ENCODE measurements around the gene AP3D1. TPM values are rescaled to one million over a fixed set of nuclear protein-coding genes. Genes with fewer than 3 reads are reported as not detected.

Gene AP3D1
- total RNA-seq, 8 experiments from 2014 or later, result 59.6 to 122 (median 78.8) TPM

GRCh38 chr19:2127758-2128157, 23.6 kb downstream of the AP3D1 start:
- peak in 5 of 8 experiments; percentile 64 to 85 (median 84) for ATAC-seq (replicated peaks in 6 of 8)
- Histone ChIP-seq H3K27ac (no peak overlapping the region), H3K4me3 (no peak overlapping the region), H3K4me1 (replicated peaks in 1 of 2) (no peaks in the 10 kb centered on the region)
- in situ Hi-C loops (cut with MboI; ENCODE audit: low pct_unique_long_range_greater_than_20kb in 2 of 9, low sequenced_read_pairs in 9 of 9, unreplicated experiment in 9 of 9), result no loop called here
- 80 to 100% (median 90%) methylated on average over 1 to 8 of the region's 19 CpGs; no CpG with 5 or more reads in 3 of the 10 experiments for WGBS, 10 experiments

GRCh38 chr19:2126879-2127518, 24.4 kb downstream of the AP3D1 start:
- Histone ChIP-seq H3K27ac (no peak overlapping the region), H3K4me3 (no peak overlapping the region), H3K4me1 (replicated peaks in 1 of 2) (no peaks in the 10 kb centered on the region)
- in situ Hi-C loops (cut with MboI; ENCODE audit: low pct_unique_long_range_greater_than_20kb in 2 of 9, low sequenced_read_pairs in 9 of 9, unreplicated experiment in 9 of 9), result no loop called here
- 96 to 100% (median 100%) methylated on average over 1 to 4 of the region's 24 CpGs; no CpG with 5 or more reads in 7 of the 10 experiments for WGBS, 10 experiments
- no peak for ATAC-seq (replicated peaks in 6 of 8)

- WGBS, 10 experiments, result 63 to 100% (median 93%) methylated on average over 1 to 6 of the region's 25 CpGs; no CpG with 5 or more reads in 4 of the 10 experiments
- ATAC-seq (replicated peaks in 6 of 8), result peak in 3 of 8 experiments; percentile 11 to 32 (median 16)
Observed at GRCh38 chr19:2123682-2124387, 27.5 kb downstream of the AP3D1 start.

GRCh38 chr19:2122982-2123381, 28.4 kb downstream of the AP3D1 start:
- no peak overlapping the region for H3K27ac ChIP-seq
- no peaks in the 10 kb centered on the region for H3K4me1 ChIP-seq (replicated peaks in 1 of 2)
- ATAC-seq (replicated peaks in 6 of 8), result no peak
- in situ Hi-C loops (cut with MboI; ENCODE audit: low pct_unique_long_range_greater_than_20kb in 2 of 9, low sequenced_read_pairs in 9 of 9, unreplicated experiment in 9 of 9), result no loop called here
- WGBS, 10 experiments, result 93 to 100% (median 98%) methylated on average over 1 to 3 of the region's 10 CpGs; no CpG with 5 or more reads in 6 of the 10 experiments
- no peak overlapping the region for H3K4me3 ChIP-seq

More at GRCh38 chr19:2123682-2124387, 27.5 kb downstream of the AP3D1 start:
- Histone ChIP-seq H3K4me1 (replicated peaks in 1 of 2) (no peaks in the 10 kb centered on the region), H3K4me3 (no peak overlapping the region), H3K27ac (no peak overlapping the region)
- in situ Hi-C loops (cut with MboI; ENCODE audit: low pct_unique_long_range_greater_than_20kb in 2 of 9, low sequenced_read_pairs in 9 of 9, unreplicated experiment in 9 of 9), result no loop called here

GRCh38 chr19:2122251-2122650, 29.1 kb downstream of the AP3D1 start:
- peak in 2 of 8 experiments; percentile 2 to 7 for ATAC-seq (replicated peaks in 6 of 8)
- Histone ChIP-seq H3K4me1 (replicated peaks in 1 of 2) (no peaks in the 10 kb centered on the region), H3K4me3 (no peak overlapping the region), H3K27ac (no peak overlapping the region)
- WGBS, 10 experiments, result 81 to 100% (median 100%) methylated on average over 4 to 6 of the region's 15 CpGs; no CpG with 5 or more reads in 7 of the 10 experiments
- in situ Hi-C loops (cut with MboI; ENCODE audit: low pct_unique_long_range_greater_than_20kb in 2 of 9, low sequenced_read_pairs in 9 of 9, unreplicated experiment in 9 of 9), result no loop called here

- H3K4me1 ChIP-seq (replicated peaks in 1 of 2), result no peaks in the 10 kb centered on the region
- WGBS, 10 experiments, result 97 to 100% (median 100%) methylated on average over 1 to 10 of the region's 27 CpGs; no CpG with 5 or more reads in 7 of the 10 experiments
- H3K4me3 ChIP-seq, result no peak overlapping the region
- no peak overlapping the region for H3K27ac ChIP-seq
- ATAC-seq (replicated peaks in 6 of 8), result peak in 4 of 8 experiments; percentile 4 to 24 (median 21)
- in situ Hi-C loops (cut with MboI; ENCODE audit: low pct_unique_long_range_greater_than_20kb in 2 of 9, low sequenced_read_pairs in 9 of 9, unreplicated experiment in 9 of 9), result no loop called here
Observed at GRCh38 chr19:2121416-2122051, 29.8 kb downstream of the AP3D1 start.

- no peak overlapping the region for H3K4me3 ChIP-seq
- WGBS, 10 experiments, result 77 to 100% (median 93%) methylated on average over 1 to 11 of the region's 26 CpGs; no CpG with 5 or more reads in 7 of the 10 experiments
- no peak overlapping the region for H3K27ac ChIP-seq
- ATAC-seq (replicated peaks in 6 of 8), result no peak
- no peaks in the 10 kb centered on the region for H3K4me1 ChIP-seq (replicated peaks in 1 of 2)
- in situ Hi-C loops (cut with MboI; ENCODE audit: low pct_unique_long_range_greater_than_20kb in 2 of 9, low sequenced_read_pairs in 9 of 9, unreplicated experiment in 9 of 9), result no loop called here
Observed at GRCh38 chr19:2120821-2121220, 30.5 kb downstream of the AP3D1 start.

GRCh38 chr19:2119921-2120785, 31.2 kb downstream of the AP3D1 start:
- H3K27ac ChIP-seq, result no peak overlapping the region
- ATAC-seq (replicated peaks in 6 of 8), result peak in 1 of 8 experiments; percentile 1
- in situ Hi-C loops (cut with MboI; ENCODE audit: low pct_unique_long_range_greater_than_20kb in 2 of 9, low sequenced_read_pairs in 9 of 9, unreplicated experiment in 9 of 9), result no loop called here
- no peak overlapping the region for H3K4me3 ChIP-seq
- H3K4me1 ChIP-seq (replicated peaks in 1 of 2), result no peaks in the 10 kb centered on the region
- WGBS, 10 experiments, result 80 to 93% (median 87%) methylated on average over 2 to 6 of the region's 31 CpGs; no CpG with 5 or more reads in 4 of the 10 experiments

- no peak overlapping the region for H3K27ac ChIP-seq
- H3K4me1 ChIP-seq (replicated peaks in 1 of 2), result no peaks in the 10 kb centered on the region
- WGBS, 10 experiments, result 80 to 100% (median 98%) methylated on average over 1 to 5 of the region's 18 CpGs; no CpG with 5 or more reads in 4 of the 10 experiments
- ATAC-seq (replicated peaks in 6 of 8), result no peak
- in situ Hi-C loops (cut with MboI; ENCODE audit: low pct_unique_long_range_greater_than_20kb in 2 of 9, low sequenced_read_pairs in 9 of 9, unreplicated experiment in 9 of 9), result no loop called here
- no peak overlapping the region for H3K4me3 ChIP-seq
Observed at GRCh38 chr19:2118438-2118837, 32.9 kb downstream of the AP3D1 start.

- in situ Hi-C loops (cut with MboI; ENCODE audit: low pct_unique_long_range_greater_than_20kb in 2 of 9, low sequenced_read_pairs in 9 of 9, unreplicated experiment in 9 of 9), result no loop called here
- ATAC-seq (replicated peaks in 6 of 8), result no peak
- 82 to 100% (median 100%) methylated on average over 1 to 8 of the region's 27 CpGs; no CpG with 5 or more reads in 3 of the 10 experiments for WGBS, 10 experiments
- H3K27ac ChIP-seq, result no peak overlapping the region
- H3K4me1 ChIP-seq (replicated peaks in 1 of 2), result no peaks in the 10 kb centered on the region
- H3K4me3 ChIP-seq, result no peak overlapping the region
Observed at GRCh38 chr19:2117215-2117960, 34.0 kb downstream of the AP3D1 start.

- Histone ChIP-seq H3K4me1 (replicated peaks in 1 of 2) (no peaks in the 10 kb centered on the region), H3K27ac (no peak overlapping the region), H3K4me3 (no peak overlapping the region)
- WGBS, 10 experiments, result 80 to 96% (median 80%) methylated on average over 1 to 12 of the region's 25 CpGs; no CpG with 5 or more reads in 6 of the 10 experiments
- ATAC-seq (replicated peaks in 6 of 8), result no peak
- in situ Hi-C loops (cut with MboI; ENCODE audit: low pct_unique_long_range_greater_than_20kb in 2 of 9, low sequenced_read_pairs in 9 of 9, unreplicated experiment in 9 of 9), result no loop called here
Observed at GRCh38 chr19:2116507-2116906, 34.9 kb downstream of the AP3D1 start.

- in situ Hi-C loops (cut with MboI; ENCODE audit: low pct_unique_long_range_greater_than_20kb in 2 of 9, low sequenced_read_pairs in 9 of 9, unreplicated experiment in 9 of 9), result no loop called here
- Histone ChIP-seq H3K4me1 (replicated peaks in 1 of 2) (no peaks in the 10 kb centered on the region), H3K27ac (no peak overlapping the region), H3K4me3 (no peak overlapping the region)
- WGBS, 10 experiments, result 83 to 95% (median 94%) methylated on average over 3 to 16 of the region's 24 CpGs; no CpG with 5 or more reads in 6 of the 10 experiments
- no peak for ATAC-seq (replicated peaks in 6 of 8)
Observed at GRCh38 chr19:2115911-2116426, 35.4 kb downstream of the AP3D1 start.
